Stimulated activated naive CD4-positive, alpha-beta T cell treated with Interleukin-2 at 50 U/mL for 16 hours (primary cell): ENCODE measurements around the gene FEM1B.

Experiments used
- DNase-seq: peaks from one replicate; lab custom pipeline; 2025; lab: John Stamatoyannopoulos, UW

FEM1B gene

DNA sequence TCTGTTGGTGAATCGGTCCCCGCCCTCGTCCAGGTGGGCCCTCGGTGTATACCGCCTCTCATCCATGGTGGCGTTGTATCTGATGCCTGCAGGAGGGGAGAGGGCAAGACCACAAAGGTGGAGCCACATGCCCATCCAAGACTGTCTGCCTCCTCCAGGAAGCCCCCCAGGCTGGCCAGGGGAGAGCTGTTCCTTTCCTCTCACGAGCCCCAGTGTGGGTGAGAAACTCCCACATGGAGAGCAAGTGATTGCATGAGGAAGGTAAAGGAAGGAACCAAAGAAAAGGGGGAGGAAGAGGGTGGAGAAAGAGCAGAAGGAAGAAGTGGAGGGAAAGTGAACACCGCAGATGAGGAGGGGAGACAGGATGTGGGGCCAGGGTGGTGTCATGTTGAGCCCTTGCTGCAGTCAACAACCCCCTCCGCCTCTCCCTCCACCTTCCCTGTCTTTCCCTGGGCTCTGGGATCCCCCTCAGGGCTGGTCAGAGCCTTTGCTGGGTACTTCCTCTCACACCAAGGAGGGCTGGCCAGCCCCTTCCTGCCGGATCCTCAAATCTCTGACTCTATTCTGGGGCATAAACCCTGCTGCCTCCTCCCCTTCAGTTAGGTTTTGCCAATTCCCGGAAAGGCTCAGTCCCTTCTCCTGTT, 49.3 kb downstream of the FEM1B start:
- DNase-seq, result no peak

DNA sequence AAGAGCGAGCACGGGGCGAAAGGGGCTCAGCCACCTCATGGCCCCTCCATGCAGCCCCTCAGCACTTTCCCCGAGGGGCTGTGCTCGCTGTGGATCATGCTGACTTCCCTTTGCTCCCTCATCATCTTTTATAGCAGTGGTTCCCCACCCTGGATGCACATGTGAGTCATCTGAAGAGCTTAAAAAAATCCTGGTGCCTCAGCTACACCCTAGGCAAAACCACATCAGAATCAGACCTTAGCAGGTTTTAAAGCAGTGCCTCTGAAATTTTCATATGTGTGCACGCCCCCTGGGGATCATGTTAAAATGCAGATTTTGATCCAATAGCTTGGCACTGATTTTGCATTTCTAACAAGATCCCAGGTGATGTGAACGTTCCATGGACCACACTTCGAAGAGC, 50.9 kb downstream of the FEM1B start:
- no peak for DNase-seq

DNA sequence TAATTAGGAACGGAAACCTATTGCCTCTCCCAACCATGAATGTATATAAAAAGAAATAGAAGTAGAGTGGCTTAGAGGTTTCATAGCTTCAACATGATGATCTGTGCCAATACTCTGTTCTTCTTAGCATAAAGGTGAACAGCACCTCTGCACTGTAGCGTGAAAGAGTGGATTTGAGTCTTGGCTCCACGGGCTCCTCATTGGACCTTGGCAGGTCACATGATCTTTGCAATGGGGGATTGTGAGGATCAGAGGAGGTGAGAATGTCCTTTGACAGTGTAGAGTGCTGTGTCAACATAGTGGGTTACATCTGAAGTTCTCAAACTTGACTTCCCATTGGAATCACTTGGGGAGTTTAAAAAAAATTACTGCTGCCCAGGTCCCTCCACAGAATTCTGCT, 51.4 kb downstream of the FEM1B start:
- DNase-seq, result no peak

DNA sequence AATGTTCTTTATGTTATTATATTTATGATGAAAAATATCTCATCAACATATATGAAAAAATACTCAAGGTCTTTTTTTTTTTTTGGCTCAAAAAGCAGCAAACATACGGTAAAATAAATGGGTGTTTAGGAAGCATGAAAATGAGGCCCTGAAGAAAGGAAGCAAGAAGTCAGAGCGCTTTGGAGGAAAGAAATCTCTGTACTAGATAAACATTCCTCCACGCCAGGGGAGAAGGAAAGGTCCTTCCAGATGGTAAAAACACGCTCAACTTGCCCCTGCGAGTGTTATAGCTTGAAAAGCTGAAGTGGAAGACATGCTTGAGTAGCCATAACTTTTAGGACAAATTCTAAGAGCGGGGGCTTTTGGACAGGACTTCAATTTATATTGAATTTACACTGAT, 52.9 kb downstream of the FEM1B start:
- DNase-seq, result no peak

DNA sequence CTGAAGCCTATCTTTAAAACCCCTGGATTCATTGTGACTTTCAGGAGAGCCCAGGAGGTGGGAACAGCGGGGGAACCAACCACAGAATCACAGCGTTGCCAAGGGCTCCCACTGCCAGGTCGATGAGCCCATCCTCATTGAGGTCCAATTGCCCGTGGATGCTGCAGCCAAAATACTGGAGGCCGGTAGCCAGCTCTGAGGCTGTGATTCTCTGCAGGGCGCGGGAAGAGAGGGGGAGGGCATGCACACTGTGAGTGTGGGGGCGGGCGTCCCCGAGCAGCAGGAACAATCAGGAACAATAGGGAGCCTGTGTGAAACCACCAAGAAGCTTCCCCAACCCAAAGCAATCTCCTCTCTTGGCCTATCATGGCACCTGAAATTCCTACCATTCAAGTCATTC, 53.4 kb downstream of the FEM1B start:
- DNase-seq, result no peak

DNA sequence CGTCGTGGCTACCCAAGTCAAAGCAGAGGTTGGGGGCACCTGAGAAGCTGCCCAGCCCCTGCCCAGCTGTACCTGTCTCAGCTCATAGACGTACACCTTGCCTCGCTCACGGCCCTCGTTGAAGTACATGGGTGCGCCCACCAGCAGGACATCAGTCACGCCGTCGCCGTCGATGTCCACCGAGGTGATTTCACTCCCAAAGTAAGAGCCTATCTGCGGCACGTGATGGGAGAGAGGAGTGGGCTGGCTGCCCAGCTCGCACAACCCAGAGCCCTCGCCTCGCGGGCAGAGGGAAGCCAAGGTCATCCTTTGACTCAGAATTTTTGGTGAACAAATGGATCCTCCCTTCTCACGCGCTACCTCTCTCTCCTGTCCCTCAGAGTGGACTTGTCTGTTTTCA, 54.7 kb downstream of the FEM1B start:
- no peak for DNase-seq

GRCh38 chr15:68333775-68334470, 56.4 kb downstream of the FEM1B start:
- DNase-seq, result no peak

DNA sequence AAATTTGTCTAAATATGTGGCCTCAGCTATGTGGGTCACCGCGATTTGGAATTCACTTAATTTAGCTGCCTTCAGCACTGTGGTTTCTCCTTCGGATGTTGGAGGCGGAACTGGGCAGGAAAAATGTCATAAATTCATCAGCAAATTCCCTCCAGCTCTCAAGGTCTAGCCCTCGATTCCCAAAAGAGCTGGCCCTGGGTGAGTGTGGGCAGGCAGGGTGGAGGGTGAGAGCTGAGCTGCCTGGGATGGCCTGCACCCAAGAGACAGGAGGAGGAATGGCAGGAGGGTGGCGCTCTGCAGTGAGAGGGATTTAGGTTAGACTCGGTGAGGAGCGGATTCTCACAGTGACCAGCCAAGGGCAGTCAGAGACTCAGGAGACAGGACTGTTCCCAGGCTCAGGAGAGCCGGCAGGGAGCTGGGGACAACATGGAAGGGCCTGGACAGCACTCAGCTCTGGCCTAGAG, 57.1 kb downstream of the FEM1B start:
- no peak for DNase-seq

DNA sequence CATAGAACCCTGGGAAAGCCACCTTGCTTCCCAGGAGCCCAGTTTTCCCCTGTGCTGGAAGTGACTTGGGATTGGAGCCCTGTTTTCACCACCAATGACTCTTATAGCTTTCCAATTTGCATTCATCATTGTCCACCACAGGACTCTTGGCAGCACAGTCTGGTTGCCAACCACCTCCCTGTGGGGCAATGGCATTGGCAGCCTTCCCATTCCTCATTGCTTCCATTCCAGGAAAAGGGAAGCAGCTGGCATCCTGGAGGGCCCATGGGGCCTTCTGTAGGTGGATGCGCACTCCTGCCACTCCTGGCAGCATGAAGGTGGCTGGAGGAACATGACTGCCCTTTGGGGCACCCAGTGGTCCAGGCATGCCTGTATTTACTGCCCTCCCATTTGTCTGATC, 57.7 kb downstream of the FEM1B start:
- DNase-seq, result no peak

DNA sequence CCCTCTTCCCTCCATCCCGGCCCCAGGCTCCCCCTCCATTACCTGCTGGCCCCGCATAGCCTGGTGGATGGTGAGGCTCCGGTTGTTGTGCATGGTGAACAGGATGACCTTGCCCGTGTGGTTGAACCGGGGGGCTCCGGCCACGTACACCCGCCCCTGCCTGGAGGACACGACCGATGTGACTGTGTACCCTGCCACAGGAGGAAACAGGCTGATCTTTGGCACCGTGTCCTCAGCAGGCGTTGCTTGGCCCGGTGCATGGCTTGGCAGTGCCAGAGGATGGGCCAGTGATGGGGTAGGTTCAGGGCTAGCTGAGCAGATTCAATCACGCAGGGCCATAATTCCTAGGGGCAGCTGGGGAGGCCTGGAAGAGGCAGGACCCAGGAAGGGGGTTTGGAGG, 58.1 kb downstream of the FEM1B start:
- DNase-seq, result no peak

GRCh38 chr15:68336516-68336915, 59.0 kb downstream of the FEM1B start:
- DNase-seq, result no peak

DNA sequence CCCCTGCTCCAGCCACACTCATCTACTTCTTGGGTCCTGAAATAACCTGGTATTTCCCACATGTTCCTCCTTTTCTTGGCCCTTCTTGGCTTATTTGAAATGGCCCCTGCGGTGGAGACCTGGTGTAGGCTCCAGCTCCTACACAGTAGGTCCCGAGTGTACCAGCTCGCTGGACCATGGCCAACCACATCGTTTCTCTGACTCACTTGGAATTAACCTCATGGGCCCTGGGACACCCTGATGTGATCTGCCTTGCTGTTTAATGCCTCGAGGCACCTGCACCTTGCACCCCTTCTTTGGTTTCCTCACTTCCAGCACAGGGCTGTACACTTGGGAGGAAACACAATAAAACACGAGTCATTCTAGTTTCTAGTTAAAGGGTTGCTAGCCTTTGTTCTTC, 60.3 kb downstream of the FEM1B start:
- DNase-seq, result no peak

DNA sequence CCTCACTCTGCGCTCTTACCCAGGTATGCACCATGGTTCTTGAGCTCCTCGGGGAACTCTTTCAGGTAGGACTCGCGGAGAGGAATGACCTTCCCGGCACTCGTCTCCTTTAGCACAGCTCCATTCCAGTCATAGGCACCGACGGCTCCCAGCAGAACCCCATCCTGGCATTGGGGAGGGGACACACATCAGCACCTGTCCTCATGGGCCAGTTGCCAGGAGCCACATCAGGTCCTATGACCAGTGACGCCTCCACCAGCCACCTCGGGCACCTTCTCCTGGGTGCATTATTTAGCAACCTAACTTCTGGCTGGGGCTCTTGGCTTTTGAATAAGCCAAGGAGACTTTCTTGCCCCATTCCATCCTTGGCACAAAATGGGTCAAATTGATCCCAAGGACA, 61.9 kb downstream of the FEM1B start:
- DNase-seq, result no peak

DNA sequence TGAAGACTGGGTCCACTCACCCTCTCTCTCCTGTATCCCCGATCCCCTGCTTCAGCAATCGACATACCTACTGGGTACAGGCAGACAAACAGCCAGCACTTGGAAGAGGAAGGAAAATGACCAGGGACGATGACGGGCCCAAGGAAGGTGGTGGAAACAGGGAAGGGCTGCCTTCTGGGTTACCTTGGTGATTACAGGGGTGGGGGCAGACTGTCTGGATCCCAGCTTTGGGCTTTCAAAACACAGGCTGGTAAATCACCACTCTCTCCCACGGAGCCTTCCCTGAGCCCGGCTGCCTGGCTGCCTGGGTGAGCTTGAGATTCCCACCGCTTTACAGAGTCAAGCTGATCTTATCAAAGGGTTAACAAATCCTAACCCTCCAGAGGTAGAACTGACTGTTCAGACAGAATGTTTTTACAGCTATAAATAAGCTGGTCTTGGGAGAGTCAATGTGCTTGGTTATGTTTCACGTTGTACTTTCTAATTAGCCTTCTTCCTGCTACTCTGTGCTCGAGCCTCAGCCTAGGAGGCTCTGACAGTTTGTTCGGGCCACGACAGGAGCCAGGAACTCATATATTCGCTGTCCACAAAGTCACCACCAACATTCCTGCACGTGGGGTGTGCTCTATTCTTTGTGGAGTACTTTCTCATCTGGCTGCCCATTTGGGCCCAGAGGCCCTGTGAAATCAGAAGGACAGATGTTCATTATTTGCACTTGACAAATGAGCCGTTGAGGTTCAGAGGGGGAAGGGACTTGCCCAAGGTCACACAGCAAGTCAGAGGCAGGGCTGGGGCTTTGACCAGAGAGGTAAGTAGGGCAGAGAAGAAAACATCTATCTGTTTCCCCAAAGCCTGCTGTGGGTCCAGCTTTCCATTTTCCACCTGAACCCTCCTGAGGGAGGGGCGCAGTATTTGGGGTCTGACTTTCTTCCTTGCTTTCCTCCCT, 63.5 kb downstream of the FEM1B start:
- DNase-seq, result no peak

GRCh38 chr15:68341760-68342725, 64.5 kb downstream of the FEM1B start:
- no peak for DNase-seq

- no peak for DNase-seq
Measured at GRCh38 chr15:68343579-68344225, 66.2 kb downstream of the FEM1B start.

GRCh38 chr15:68344600-68344999, 67.1 kb downstream of the FEM1B start:
- no peak for DNase-seq
